ENCODE results near the gene FGFBP1. TPM values are rescaled to one million over a fixed set of nuclear protein-coding genes. Genes with fewer than 3 reads are reported as not detected.
A peak's percentile ranks its signal among the peaks of the same experiment; 100 is the strongest.

FGFBP1 gene
- polyA plus RNA-seq, 2 of the 4 experiments (the other 2 are of a cell fraction), result 1.1 to 4.0 TPM

DNA sequence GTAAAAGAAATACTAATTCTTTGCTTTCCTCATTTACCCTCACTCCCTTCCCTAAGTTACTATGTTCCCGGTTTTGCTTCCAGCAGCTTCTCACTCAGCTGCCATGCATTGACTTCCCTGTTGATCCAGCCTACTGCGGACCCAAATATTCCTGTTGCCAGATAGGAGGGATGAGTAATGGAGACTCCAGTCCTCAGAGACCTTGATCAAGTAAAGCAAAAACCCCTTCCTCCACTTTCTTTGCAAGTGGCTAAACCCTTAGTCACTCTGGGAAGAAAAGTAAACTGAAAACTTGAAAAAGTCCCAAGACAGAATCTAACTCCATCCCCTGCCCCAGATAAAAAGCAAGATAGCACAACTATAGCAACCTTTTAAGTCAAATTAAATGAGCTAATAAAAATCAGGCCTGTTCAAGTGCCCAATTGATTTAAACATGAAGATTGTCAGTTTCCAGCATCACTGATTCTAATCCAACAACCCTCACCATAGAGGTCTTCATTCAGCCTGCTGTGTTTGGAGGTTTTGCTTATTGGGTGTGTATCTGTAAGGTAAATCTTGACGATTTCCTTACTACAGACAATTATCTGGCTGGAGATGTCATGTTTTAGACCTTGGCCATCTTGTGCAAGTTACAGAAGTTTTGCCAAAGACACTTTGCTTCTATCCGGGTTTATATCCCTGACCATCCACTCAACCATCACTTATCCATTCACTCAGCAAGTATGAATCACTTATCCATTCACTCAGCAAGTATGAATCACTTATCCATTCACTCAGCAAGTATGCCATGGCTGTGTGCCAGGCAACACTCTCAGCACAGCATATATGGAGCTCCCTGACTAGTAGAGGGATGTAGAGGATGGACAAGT, 17.6 kb downstream of the FGFBP1 start:
- Histone ChIP-seq H3K4me2 (peak overlapping the region; percentile 89), H3K9me3 (no peaks in the 10 kb centered on the region), H3K4me3 (no peak overlapping the region), H3K27ac (peak overlapping the region; percentile 87), H3K4me1 (peaks cover 39% of the 10 kb centered on the region)
- ATAC-seq (peak; percentile 97 to 99), DNase-seq (ENCODE audit: low read depth in 1 of 2, low spot score in 1 of 2) (peak; percentile 63 to 90), FAIRE-seq (peak; percentile 98)
- CTCF ChIA-PET, result interaction anchor here (1.0 to 3.4 kb wide), 6 partner anchors 26 to 441 kb away, joined by 3 to 24 read pairs (median 5); no protein-coding TSS in a partner anchor
- WGBS (ENCODE audit: missing lambda C conversion rate), result 5% methylated on average over 4 of the region's 4 CpGs
- POLR2A ChIA-PET, result interaction anchor here (2.1 kb wide), 1 partner anchor 15 kb away, joined by 11 read pairs; no protein-coding TSS in a partner anchor
- TF ChIP-seq, protein P1, sequence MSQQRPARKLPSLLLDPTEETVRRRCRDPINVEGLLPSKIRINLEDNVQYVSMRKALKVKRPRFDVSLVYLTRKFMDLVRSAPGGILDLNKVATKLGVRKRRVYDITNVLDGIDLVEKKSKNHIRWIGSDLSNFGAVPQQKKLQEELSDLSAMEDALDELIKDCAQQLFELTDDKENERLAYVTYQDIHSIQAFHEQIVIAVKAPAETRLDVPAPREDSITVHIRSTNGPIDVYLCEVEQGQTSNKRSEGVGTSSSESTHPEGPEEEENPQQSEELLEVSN (IDR thresholded peaks at IDR 0.05; ENCODE audit: borderline replicate concordance, low read depth), result no peak
- TF ChIP-seq CEBPB (IDR thresholded peaks at IDR 0.05), result peak in 1 of 2 experiments; percentile 37; a peak in 1 of 4 replicates
- TF ChIP-seq MAZ (IDR thresholded peaks at IDR 0.05; ENCODE audit: borderline replicate concordance, low read depth, low read length), result no peak
- TF ChIP-seq, protein P2, sequence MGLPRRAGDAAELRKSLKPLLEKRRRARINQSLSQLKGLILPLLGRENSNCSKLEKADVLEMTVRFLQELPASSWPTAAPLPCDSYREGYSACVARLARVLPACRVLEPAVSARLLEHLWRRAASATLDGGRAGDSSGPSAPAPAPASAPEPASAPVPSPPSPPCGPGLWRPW (IDR thresholded peaks at IDR 0.05), result no peak
- peak; percentile 96 for TF ChIP-seq FOSL2 (IDR thresholded peaks at IDR 0.05)
- peak; percentile 99 for TF ChIP-seq FOSL2 (CRISPR knock-in tag; IDR thresholded peaks at IDR 0.05)
- TF ChIP-seq, protein P3, sequence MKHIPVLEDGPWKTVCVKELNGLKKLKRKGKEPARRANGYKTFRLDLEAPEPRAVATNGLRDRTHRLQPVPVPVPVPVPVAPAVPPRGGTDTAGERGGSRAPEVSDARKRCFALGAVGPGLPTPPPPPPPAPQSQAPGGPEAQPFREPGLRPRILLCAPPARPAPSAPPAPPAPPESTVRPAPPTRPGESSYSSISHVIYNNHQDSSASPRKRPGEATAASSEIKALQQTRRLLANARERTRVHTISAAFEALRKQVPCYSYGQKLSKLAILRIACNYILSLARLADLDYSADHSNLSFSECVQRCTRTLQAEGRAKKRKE (CRISPR knock-in tag; IDR thresholded peaks at IDR 0.05; ENCODE audit: low read depth), result no peak
- no peak for TF ChIP-seq POLR2AphosphoS2 (conservative IDR thresholded peaks at IDR 0.05; ENCODE audit: low read length)
- TF ChIP-seq RAD21 (conservative IDR thresholded peaks at IDR 0.05 in 1 of 2, IDR thresholded peaks at IDR 0.05 in 1 of 2), result peak in 1 of 2 experiments; percentile 16; a peak in 1 of 5 replicates
- TF ChIP-seq MAFK (IDR thresholded peaks at IDR 0.05; ENCODE audit: partially characterized antibody), result peak; percentile 77
- TF ChIP-seq GATA3 (IDR thresholded peaks at IDR 0.05; ENCODE audit: borderline replicate concordance), result peak; percentile 69; the same call in 1 of the 2 replicates
- no peak for TF ChIP-seq HOXA7 (CRISPR knock-in tag; IDR thresholded peaks at IDR 0.05)
- no peak for TF ChIP-seq SREBF2 (IDR thresholded peaks at IDR 0.05)
- peak in 1 of 2 experiments; percentile 64; a peak in 2 of 5 replicates for TF ChIP-seq JUN (IDR thresholded peaks at IDR 0.05)
- TF ChIP-seq EP300 (IDR thresholded peaks at IDR 0.05), result peak in 1 of 2 experiments; percentile 27; a peak in 1 of 5 replicates
- TF ChIP-seq HEYL (CRISPR knock-in tag; IDR thresholded peaks at IDR 0.05), result no peak
- no peak for TF ChIP-seq RARB (CRISPR knock-in tag; IDR thresholded peaks at IDR 0.05)
- TF ChIP-seq, protein P4, sequence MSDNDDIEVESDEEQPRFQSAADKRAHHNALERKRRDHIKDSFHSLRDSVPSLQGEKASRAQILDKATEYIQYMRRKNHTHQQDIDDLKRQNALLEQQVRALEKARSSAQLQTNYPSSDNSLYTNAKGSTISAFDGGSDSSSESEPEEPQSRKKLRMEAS (IDR thresholded peaks at IDR 0.05), result peak; percentile 50
- peak; percentile 95 for TF ChIP-seq JUNB (IDR thresholded peaks at IDR 0.05)

DNA sequence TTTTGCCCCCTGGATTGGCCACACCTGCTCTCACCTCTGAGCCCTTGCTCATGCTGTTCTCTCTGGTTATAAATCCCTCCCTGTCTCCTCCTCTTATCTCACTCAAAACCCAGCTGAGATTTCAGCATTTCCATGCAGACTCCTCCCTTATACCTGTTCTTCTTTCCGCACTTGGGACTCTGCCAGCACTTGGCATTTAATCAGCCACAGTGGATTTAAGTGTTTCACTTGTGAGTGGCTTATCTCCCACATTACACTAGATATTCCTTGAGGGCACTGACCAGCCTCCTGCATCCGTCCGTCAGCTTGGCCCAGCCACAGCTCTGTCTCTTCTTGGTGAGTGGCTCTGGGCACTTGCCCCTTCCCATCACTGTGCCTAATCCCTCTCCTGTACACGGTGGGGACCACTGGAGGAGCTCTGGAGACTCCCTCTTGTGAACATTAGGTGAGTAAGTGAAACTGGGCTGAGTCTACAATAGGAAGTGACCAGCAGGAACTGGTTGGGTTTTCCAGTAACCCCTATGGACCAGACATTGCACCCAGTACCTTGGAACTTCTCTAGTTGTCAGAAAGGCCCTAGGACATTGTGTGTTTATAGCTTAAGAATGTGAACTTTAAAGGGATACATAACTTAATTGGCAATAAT, 19.9 kb downstream of the FGFBP1 start:
- no peak overlapping the region for H3K4me3 ChIP-seq
- CTCF ChIA-PET, result interaction anchor here (0.7 to 2.1 kb wide), 5 partner anchors 11 to 37 kb away, joined by 3 to 11 read pairs (median 4); no protein-coding TSS in a partner anchor
- H3K27ac ChIP-seq, result peak overlapping the region in 1 of 2 experiments; percentile 87; a peak in 4 of 6 replicates
- 65% methylated on average over 4 of the region's 4 CpGs for WGBS (ENCODE audit: missing lambda C conversion rate)
- H3K4me2 ChIP-seq, result no peak overlapping the region
- TF ChIP-seq, protein P5, sequence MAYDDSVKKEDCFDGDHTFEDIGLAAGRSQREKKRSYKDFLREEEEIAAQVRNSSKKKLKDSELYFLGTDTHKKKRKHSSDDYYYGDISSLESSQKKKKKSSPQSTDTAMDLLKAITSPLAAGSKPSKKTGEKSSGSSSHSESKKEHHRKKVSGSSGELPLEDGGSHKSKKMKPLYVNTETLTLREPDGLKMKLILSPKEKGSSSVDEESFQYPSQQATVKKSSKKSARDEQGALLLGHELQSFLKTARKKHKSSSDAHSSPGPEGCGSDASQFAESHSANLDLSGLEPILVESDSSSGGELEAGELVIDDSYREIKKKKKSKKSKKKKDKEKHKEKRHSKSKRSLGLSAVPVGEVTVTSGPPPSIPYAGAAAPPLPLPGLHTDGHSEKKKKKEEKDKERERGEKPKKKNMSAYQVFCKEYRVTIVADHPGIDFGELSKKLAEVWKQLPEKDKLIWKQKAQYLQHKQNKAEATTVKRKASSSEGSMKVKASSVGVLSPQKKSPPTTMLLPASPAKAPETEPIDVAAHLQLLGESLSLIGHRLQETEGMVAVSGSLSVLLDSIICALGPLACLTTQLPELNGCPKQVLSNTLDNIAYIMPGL (CRISPR knock-in tag; IDR thresholded peaks at IDR 0.05; ENCODE audit: borderline replicate concordance), result no peak
- TF ChIP-seq MAFK (IDR thresholded peaks at IDR 0.05; ENCODE audit: partially characterized antibody) (no peak), ZSCAN20 (CRISPR knock-in tag; IDR thresholded peaks at IDR 0.05) (no peak), ZNF302 (CRISPR knock-in tag; IDR thresholded peaks at IDR 0.05) (no peak), FOXS1 (CRISPR knock-in tag; IDR thresholded peaks at IDR 0.05) (no peak), HOXB5 (CRISPR knock-in tag; IDR thresholded peaks at IDR 0.05) (no peak), MYC (IDR thresholded peaks at IDR 0.05; ENCODE audit: borderline replicate concordance, low read length) (no peak), ZC3H11A (IDR thresholded peaks at IDR 0.05) (no peak), POLR2A (IDR thresholded peaks at IDR 0.05; ENCODE audit: low read length) (no peak), FOSL2 (IDR thresholded peaks at IDR 0.05) (no peak), FOSL2 (CRISPR knock-in tag; IDR thresholded peaks at IDR 0.05) (no peak)
- TF ChIP-seq, protein P1 (IDR thresholded peaks at IDR 0.05; ENCODE audit: borderline replicate concordance, low read depth), result no peak
- no peaks in the 10 kb centered on the region for H3K9me3 ChIP-seq
- POLR2A ChIA-PET, result interaction anchor here (0.6 kb wide), 1 partner anchor 27 kb away, joined by 3 read pairs; no protein-coding TSS in a partner anchor
- no peak for DNase-seq (ENCODE audit: low read depth in 1 of 2, low spot score in 1 of 2)
- H3K4me1 ChIP-seq, result peaks cover 45% of the 10 kb centered on the region
- no peak for FAIRE-seq
- no peak for ATAC-seq
